SK-N-SH (cell line): ENCODE data around the gene TMEM232. TPM values are rescaled to one million over a fixed set of nuclear protein-coding genes. Genes with fewer than 3 reads are reported as not detected.

Experiments
- CTCF ChIA-PET: fragments of 300-600, 350-600 bp; formaldehyde crosslinking; extraction: SDS; loops from one replicate; lab custom pipeline; 2021; lab: Yijun Ruan, JAX
- POLR2A ChIA-PET: fragments of 350-600 bp; sonication (Branson Sonifier 250); formaldehyde crosslinking; extraction: SDS; loops from one replicate; lab custom pipeline; 2020; ENCODE audit warnings: antibody characterized with exemption, inconsistent platforms; lab: Yijun Ruan, JAX
- DNase-seq: peaks from one replicate; pipeline ENCODE4 v3.0.0; 2012
- H2AFZ ChIP-seq: fragments of 200-600 bp; sonication (generic); 2 replicates; pipeline ENCODE4 v1.8.1; 2016; ENCODE audit warnings: antibody characterized with exemption, mild to moderate bottlenecking, low read depth
- H3F3A ChIP-seq: fragments of 200-600 bp; sonication (generic); replicated peaks from 2 replicates; pipeline ENCODE3; 2016; ENCODE audit warnings: antibody characterized with exemption, mild to moderate bottlenecking; ENCODE audit not compliant: insufficient read depth
- H3K27ac ChIP-seq, 2 experiments: fragments of 200-500 bp in 1 of 2; fragments of 200-600 bp in 1 of 2; sonication (Bioruptor generic) in 1 of 2; sonication (generic), shearing (Covaris generic) in 1 of 2; 2 replicates each; pipeline versions ENCODE4 v1.5.1 to v1.6.1; 2014 to 2016; ENCODE audit warnings: low read depth in 2 of 2, inconsistent platforms in 1 of 2, low read length in 1 of 2, mild to moderate bottlenecking in 1 of 2, mixed read lengths in 1 of 2
- H3K27me3 ChIP-seq: fragments of 200-600 bp; sonication (generic), shearing (Covaris generic); 2 replicates; pipeline ENCODE4 v1.6.1; 2016; ENCODE audit warnings: mixed run types; ENCODE audit not compliant: insufficient read depth
- H3K36me3 ChIP-seq, 2 experiments: fragments of 200-500 bp in 1 of 2; fragments of 200-600 bp in 1 of 2; sonication (Bioruptor generic) in 1 of 2; sonication (generic) in 1 of 2; replicated peaks in 1 of 2; 2 replicates each; pipeline versions ENCODE3 to v1.5.1; 2014 to 2016; ENCODE audit warnings: low read length in 1 of 2, mild to moderate bottlenecking in 1 of 2; ENCODE audit not compliant: insufficient read depth in 2 of 2, control insufficient read depth in 1 of 2
- H3K4me1 ChIP-seq, 2 experiments: fragments of 200-500 bp in 1 of 2; fragments of 200-600 bp in 1 of 2; sonication (Bioruptor generic) in 1 of 2; sonication (generic), shearing (Covaris generic) in 1 of 2; 2 replicates each; pipeline versions ENCODE4 v1.5.1 to v1.6.1; 2014 to 2016; ENCODE audit warnings: low read depth in 1 of 2, low read length in 1 of 2, mixed run types in 1 of 2; ENCODE audit not compliant: insufficient read depth in 2 of 2, control insufficient read depth in 1 of 2
- H3K4me2 ChIP-seq: fragments of 200-600 bp; sonication (generic), shearing (Covaris generic); 2 replicates; pipeline ENCODE4 v1.6.1; 2017; ENCODE audit warnings: mixed run types
- H3K4me3 ChIP-seq, 2 experiments: fragments of 200-500 bp in 1 of 2; fragments of 200-600 bp in 1 of 2; sonication (Bioruptor generic) in 1 of 2; sonication (generic), shearing (Covaris generic) in 1 of 2; 2 replicates each; pipeline versions ENCODE4 v1.5.1 to v1.8.1; 2014 to 2016; ENCODE audit warnings: low read depth in 2 of 2, inconsistent platforms in 1 of 2, low read length in 1 of 2, mild to moderate bottlenecking in 1 of 2, mixed read lengths in 1 of 2, moderate library complexity in 1 of 2
- H3K79me2 ChIP-seq: fragments of 200-600 bp; sonication (generic); 2 replicates; pipeline ENCODE4 v1.8.1; 2017; ENCODE audit warnings: mild to moderate bottlenecking; ENCODE audit not compliant: insufficient read depth
- H3K9ac ChIP-seq: fragments of 200-600 bp; sonication (generic); 2 replicates; pipeline ENCODE4 v1.6.1; 2017; ENCODE audit warnings: mixed run types
- H3K9me2 ChIP-seq: fragments of 200-600 bp; sonication (generic); 2 replicates; pipeline ENCODE4 v1.6.1; 2017; ENCODE audit warnings: mixed run types
- H3K9me3 ChIP-seq: fragments of 200-600 bp; sonication (generic); 2 replicates; pipeline ENCODE4 v1.6.1; 2017; ENCODE audit warnings: mixed run types, mild to moderate bottlenecking, moderate library complexity
- H4K20me1 ChIP-seq: fragments of 200-600 bp; sonication (generic); 2 replicates; pipeline ENCODE4 v1.6.1; 2017; ENCODE audit warnings: mild to moderate bottlenecking, mixed run types; ENCODE audit not compliant: insufficient read depth
- CHD2 ChIP-seq: fragments of 150-350 bp; IDR thresholded peaks from 2 replicates; pipeline ENCODE4 v1.6.1; 2018; ENCODE audit warnings: low read length; ENCODE audit not compliant: partially characterized antibody
- ELF1 ChIP-seq: IDR thresholded peaks from 2 replicates; pipeline ENCODE4 v1.4.0; 2012
- EZH2phosphoT487 ChIP-seq: fragments of 200-600 bp; sonication (generic); IDR thresholded peaks from 2 replicates; pipeline ENCODE4 v1.6.1; 2017; ENCODE audit warnings: low read depth, mixed run types, mild to moderate bottlenecking, antibody characterized with exemption, moderate library complexity, borderline replicate concordance
- FOXJ3 ChIP-seq: sonication (generic); formaldehyde crosslinking; IDR thresholded peaks from 2 replicates; pipeline ENCODE4 v1.5.1; 2020; ENCODE audit warnings: mild to moderate bottlenecking, missing genetic modification reagents
- MXI1 ChIP-seq: IDR thresholded peaks from 2 replicates; pipeline ENCODE4 v1.6.1; 2012; ENCODE audit warnings: mild to moderate bottlenecking, low read depth, low read length, improper control_type of control experiment
- NFIC ChIP-seq: IDR thresholded peaks from 2 replicates; pipeline ENCODE4 v1.4.0; 2012; ENCODE audit warnings: borderline replicate concordance
- NRF1 ChIP-seq: IDR thresholded peaks from 2 replicates; pipeline ENCODE4 v1.6.1; 2012; ENCODE audit warnings: low read depth, mild to moderate bottlenecking, low read length
- RAD21 ChIP-seq: IDR thresholded peaks from 2 replicates; pipeline ENCODE4 v1.6.1; 2012; ENCODE audit warnings: mild to moderate bottlenecking, low read length
- RCOR1 ChIP-seq: fragments of 150-350 bp; IDR thresholded peaks from 2 replicates; pipeline ENCODE4 v1.6.1; 2017; ENCODE audit warnings: antibody characterized with exemption, low read length
- SMC3 ChIP-seq: IDR thresholded peaks from 2 replicates; pipeline ENCODE4 v1.6.1; 2012; ENCODE audit warnings: low read depth, low read length, improper control_type of control experiment
- TCF12 ChIP-seq: IDR thresholded peaks from 2 replicates; pipeline ENCODE4 v1.4.0; 2012
- YY1 ChIP-seq: IDR thresholded peaks from 2 replicates; pipeline ENCODE4 v1.4.0; 2012; ENCODE audit warnings: low read depth, mild to moderate bottlenecking
- WGBS: methylation state at CpG from one replicate; pipeline ENCODE4 v1.1.6; 2017; ENCODE audit warnings: low lambda C conversion rate; 5-methylcytosine and 5-hydroxymethylcytosine counted together
- polyA plus RNA-seq, 3 experiments: library from polyadenylated mRNA; depleted of rRNA; stranded (reverse); fragments of >200 nt; gene quantifications; 2 replicates each; pipeline ENCODE4 v1.2.3, GENCODE V29; 2012
- TF ChIP-seq, protein P1 (sequence below): IDR thresholded peaks from 2 replicates; pipeline ENCODE4 v1.6.1; 2012; ENCODE audit warnings: mild to moderate bottlenecking, low read depth, low read length, moderate library complexity
- TF ChIP-seq, protein P2 (sequence below): fragments of 200-600 bp; sonication (generic); IDR thresholded peaks from 2 replicates; pipeline ENCODE4 v1.6.1; 2017; ENCODE audit warnings: antibody characterized with exemption, mild to moderate bottlenecking, moderate library complexity
- TF ChIP-seq, protein P3 (sequence below): IDR thresholded peaks from 2 replicates; pipeline ENCODE4 v1.4.0; 2012; ENCODE audit warnings: low read depth, borderline replicate concordance
- TF ChIP-seq, protein P4 (sequence below): fragments of 150-350 bp; IDR thresholded peaks from 2 replicates; pipeline ENCODE4 v1.6.1; 2016; ENCODE audit warnings: mild to moderate bottlenecking, low read depth, low read length
- TF ChIP-seq, protein P5 (sequence below): IDR thresholded peaks from 2 replicates; pipeline ENCODE4 v1.4.0; 2012; ENCODE audit warnings: low read depth, borderline replicate concordance

The TMEM232 gene
- polyA plus RNA-seq, 1 of the 3 experiments (the other 2 are of a cell fraction): 0.66 TPM

DNA sequence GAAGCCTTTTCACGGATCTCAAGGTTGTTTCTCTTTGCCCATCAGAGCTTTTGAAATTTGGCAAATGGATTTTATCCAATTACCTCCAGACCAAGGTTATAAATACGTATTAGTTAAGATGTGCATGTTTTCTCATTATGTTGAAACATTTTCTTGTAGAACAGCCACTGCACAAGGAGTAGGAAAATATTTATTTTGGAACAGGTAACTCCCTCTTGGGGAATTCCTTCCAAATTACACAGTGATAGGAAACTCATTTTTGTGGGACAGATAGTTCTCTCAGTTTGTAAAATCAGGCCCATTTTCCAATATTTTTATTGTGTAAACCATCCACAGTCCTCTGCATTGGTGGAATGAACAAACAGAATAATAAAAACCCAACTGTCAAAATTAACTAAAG, 23.0 kb downstream of the TMEM232 start:
- CTCF ChIA-PET: no interaction called here
- Histone ChIP-seq H3K4me2 (no peak overlapping the region), H2AFZ (no peak overlapping the region), H3K79me2 (no peaks in the 10 kb centered on the region), H3K9ac (no peak overlapping the region), H3K27ac (no peak overlapping the region), H3F3A (no peaks in the 10 kb centered on the region), H3K9me3 (no peaks in the 10 kb centered on the region), H3K4me3 (no peak overlapping the region), H3K27me3 (no peaks in the 10 kb centered on the region), H3K36me3 (no peaks in the 10 kb centered on the region), H4K20me1 (no peaks in the 10 kb centered on the region), H3K9me2 (no peaks in the 10 kb centered on the region), H3K4me1 (no peaks in the 10 kb centered on the region)
- 43% methylated on average over 2 of the region's 2 CpGs for WGBS
- TF ChIP-seq RCOR1 (no peak), ELF1 (no peak), TCF12 (no peak), EZH2phosphoT487 (no peak), SMC3 (no peak), NRF1 (no peak), MXI1 (no peak), NFIC (no peak), YY1 (no peak), CHD2 (no peak), FOXJ3 (CRISPR knock-in tag) (no peak), RAD21 (no peak)
- TF ChIP-seq, protein P1, sequence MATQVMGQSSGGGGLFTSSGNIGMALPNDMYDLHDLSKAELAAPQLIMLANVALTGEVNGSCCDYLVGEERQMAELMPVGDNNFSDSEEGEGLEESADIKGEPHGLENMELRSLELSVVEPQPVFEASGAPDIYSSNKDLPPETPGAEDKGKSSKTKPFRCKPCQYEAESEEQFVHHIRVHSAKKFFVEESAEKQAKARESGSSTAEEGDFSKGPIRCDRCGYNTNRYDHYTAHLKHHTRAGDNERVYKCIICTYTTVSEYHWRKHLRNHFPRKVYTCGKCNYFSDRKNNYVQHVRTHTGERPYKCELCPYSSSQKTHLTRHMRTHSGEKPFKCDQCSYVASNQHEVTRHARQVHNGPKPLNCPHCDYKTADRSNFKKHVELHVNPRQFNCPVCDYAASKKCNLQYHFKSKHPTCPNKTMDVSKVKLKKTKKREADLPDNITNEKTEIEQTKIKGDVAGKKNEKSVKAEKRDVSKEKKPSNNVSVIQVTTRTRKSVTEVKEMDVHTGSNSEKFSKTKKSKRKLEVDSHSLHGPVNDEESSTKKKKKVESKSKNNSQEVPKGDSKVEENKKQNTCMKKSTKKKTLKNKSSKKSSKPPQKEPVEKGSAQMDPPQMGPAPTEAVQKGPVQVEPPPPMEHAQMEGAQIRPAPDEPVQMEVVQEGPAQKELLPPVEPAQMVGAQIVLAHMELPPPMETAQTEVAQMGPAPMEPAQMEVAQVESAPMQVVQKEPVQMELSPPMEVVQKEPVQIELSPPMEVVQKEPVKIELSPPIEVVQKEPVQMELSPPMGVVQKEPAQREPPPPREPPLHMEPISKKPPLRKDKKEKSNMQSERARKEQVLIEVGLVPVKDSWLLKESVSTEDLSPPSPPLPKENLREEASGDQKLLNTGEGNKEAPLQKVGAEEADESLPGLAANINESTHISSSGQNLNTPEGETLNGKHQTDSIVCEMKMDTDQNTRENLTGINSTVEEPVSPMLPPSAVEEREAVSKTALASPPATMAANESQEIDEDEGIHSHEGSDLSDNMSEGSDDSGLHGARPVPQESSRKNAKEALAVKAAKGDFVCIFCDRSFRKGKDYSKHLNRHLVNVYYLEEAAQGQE: no peak
- TF ChIP-seq, protein P2, sequence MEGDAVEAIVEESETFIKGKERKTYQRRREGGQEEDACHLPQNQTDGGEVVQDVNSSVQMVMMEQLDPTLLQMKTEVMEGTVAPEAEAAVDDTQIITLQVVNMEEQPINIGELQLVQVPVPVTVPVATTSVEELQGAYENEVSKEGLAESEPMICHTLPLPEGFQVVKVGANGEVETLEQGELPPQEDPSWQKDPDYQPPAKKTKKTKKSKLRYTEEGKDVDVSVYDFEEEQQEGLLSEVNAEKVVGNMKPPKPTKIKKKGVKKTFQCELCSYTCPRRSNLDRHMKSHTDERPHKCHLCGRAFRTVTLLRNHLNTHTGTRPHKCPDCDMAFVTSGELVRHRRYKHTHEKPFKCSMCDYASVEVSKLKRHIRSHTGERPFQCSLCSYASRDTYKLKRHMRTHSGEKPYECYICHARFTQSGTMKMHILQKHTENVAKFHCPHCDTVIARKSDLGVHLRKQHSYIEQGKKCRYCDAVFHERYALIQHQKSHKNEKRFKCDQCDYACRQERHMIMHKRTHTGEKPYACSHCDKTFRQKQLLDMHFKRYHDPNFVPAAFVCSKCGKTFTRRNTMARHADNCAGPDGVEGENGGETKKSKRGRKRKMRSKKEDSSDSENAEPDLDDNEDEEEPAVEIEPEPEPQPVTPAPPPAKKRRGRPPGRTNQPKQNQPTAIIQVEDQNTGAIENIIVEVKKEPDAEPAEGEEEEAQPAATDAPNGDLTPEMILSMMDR: no peak
- TF ChIP-seq, protein P3, sequence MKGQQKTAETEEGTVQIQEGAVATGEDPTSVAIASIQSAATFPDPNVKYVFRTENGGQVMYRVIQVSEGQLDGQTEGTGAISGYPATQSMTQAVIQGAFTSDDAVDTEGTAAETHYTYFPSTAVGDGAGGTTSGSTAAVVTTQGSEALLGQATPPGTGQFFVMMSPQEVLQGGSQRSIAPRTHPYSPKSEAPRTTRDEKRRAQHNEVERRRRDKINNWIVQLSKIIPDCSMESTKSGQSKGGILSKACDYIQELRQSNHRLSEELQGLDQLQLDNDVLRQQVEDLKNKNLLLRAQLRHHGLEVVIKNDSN: no peak
- TF ChIP-seq, protein P4, sequence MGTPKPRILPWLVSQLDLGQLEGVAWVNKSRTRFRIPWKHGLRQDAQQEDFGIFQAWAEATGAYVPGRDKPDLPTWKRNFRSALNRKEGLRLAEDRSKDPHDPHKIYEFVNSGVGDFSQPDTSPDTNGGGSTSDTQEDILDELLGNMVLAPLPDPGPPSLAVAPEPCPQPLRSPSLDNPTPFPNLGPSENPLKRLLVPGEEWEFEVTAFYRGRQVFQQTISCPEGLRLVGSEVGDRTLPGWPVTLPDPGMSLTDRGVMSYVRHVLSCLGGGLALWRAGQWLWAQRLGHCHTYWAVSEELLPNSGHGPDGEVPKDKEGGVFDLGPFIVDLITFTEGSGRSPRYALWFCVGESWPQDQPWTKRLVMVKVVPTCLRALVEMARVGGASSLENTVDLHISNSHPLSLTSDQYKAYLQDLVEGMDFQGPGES: no peak
- TF ChIP-seq, protein P5, sequence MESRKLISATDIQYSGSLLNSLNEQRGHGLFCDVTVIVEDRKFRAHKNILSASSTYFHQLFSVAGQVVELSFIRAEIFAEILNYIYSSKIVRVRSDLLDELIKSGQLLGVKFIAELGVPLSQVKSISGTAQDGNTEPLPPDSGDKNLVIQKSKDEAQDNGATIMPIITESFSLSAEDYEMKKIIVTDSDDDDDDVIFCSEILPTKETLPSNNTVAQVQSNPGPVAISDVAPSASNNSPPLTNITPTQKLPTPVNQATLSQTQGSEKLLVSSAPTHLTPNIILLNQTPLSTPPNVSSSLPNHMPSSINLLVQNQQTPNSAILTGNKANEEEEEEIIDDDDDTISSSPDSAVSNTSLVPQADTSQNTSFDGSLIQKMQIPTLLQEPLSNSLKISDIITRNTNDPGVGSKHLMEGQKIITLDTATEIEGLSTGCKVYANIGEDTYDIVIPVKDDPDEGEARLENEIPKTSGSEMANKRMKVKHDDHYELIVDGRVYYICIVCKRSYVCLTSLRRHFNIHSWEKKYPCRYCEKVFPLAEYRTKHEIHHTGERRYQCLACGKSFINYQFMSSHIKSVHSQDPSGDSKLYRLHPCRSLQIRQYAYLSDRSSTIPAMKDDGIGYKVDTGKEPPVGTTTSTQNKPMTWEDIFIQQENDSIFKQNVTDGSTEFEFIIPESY: no peak
- POLR2A ChIA-PET: no interaction called here
- DNase-seq: no peak
